ENCODE data around the gene ANO1. TPM values are rescaled to one million over a fixed set of nuclear protein-coding genes. Genes with fewer than 3 reads are reported as not detected.

The ANO1 gene
- total RNA-seq, 1 donor from 2014 or later = 7.7 TPM

GRCh38 chr11:70085815-70086769, 8.0 kb downstream of the ANO1 start:
- DNase-seq = no peak
- Histone ChIP-seq H3K4me1 (peaks cover 27% of the 10 kb centered on the region), H3K27me3 (ENCODE audit: low read depth) (peaks cover 15% of the 10 kb centered on the region), H3K36me3 (no peaks in the 10 kb centered on the region), H3K4me3 (no peak overlapping the region), H3K9me3 (replicated peaks) (no peaks in the 10 kb centered on the region), H3K27ac (replicated peaks) (peak overlapping the region; percentile 38)
- TF ChIP-seq CTCF (IDR thresholded peaks at IDR 0.05; ENCODE audit: borderline replicate concordance) = no peak
- intact Hi-C loops (cut with micrococcal nuclease) = no loop called here

- no peak for DNase-seq
- Histone ChIP-seq H3K9me3 (replicated peaks) (no peaks in the 10 kb centered on the region), H3K36me3 (no peaks in the 10 kb centered on the region), H3K4me3 (no peak overlapping the region), H3K27ac (replicated peaks) (no peak overlapping the region), H3K4me1 (peaks cover 31% of the 10 kb centered on the region), H3K27me3 (ENCODE audit: low read depth) (peaks cover 11% of the 10 kb centered on the region)
- TF ChIP-seq CTCF (IDR thresholded peaks at IDR 0.05; ENCODE audit: borderline replicate concordance) = no peak
- intact Hi-C loops (cut with micrococcal nuclease) = no loop called here
Observed at GRCh38 chr11:70087446-70088167, 9.5 kb downstream of the ANO1 start.

- intact Hi-C loops (cut with micrococcal nuclease) = no loop called here
- Histone ChIP-seq H3K36me3 (no peaks in the 10 kb centered on the region), H3K4me1 (peaks cover 29% of the 10 kb centered on the region), H3K9me3 (replicated peaks) (no peaks in the 10 kb centered on the region), H3K27ac (replicated peaks) (peak overlapping the region; percentile 40), H3K4me3 (no peak overlapping the region), H3K27me3 (ENCODE audit: low read depth) (peaks cover 8% of the 10 kb centered on the region)
- DNase-seq = no peak
- no peak for TF ChIP-seq CTCF (IDR thresholded peaks at IDR 0.05; ENCODE audit: borderline replicate concordance)
Observed at GRCh38 chr11:70088735-70089250, 10.7 kb downstream of the ANO1 start.

- DNase-seq = no peak
- no peak for TF ChIP-seq CTCF (IDR thresholded peaks at IDR 0.05; ENCODE audit: borderline replicate concordance)
- no peak overlapping the region for H3K4me3 ChIP-seq
- H3K27me3 ChIP-seq (ENCODE audit: low read depth) = peaks cover 8% of the 10 kb centered on the region
- no peak overlapping the region for H3K27ac ChIP-seq (replicated peaks)
- intact Hi-C loops (cut with micrococcal nuclease) = no loop called here
- no peaks in the 10 kb centered on the region for H3K9me3 ChIP-seq (replicated peaks)
- no peaks in the 10 kb centered on the region for H3K36me3 ChIP-seq
- H3K4me1 ChIP-seq = peaks cover 31% of the 10 kb centered on the region
Observed at GRCh38 chr11:70089631-70090030, 11.5 kb downstream of the ANO1 start.

- TF ChIP-seq CTCF (IDR thresholded peaks at IDR 0.05; ENCODE audit: borderline replicate concordance) = no peak
- peak overlapping the region; percentile 13 for H3K27ac ChIP-seq (replicated peaks)
- H3K36me3 ChIP-seq = no peaks in the 10 kb centered on the region
- H3K9me3 ChIP-seq (replicated peaks) = no peaks in the 10 kb centered on the region
- H3K4me1 ChIP-seq = peaks cover 26% of the 10 kb centered on the region
- intact Hi-C loops (cut with micrococcal nuclease) = no loop called here
- no peaks in the 10 kb centered on the region for H3K27me3 ChIP-seq (ENCODE audit: low read depth)
- peak; percentile 69 for DNase-seq
- no peak overlapping the region for H3K4me3 ChIP-seq
Observed at GRCh38 chr11:70090961-70091381, 12.9 kb downstream of the ANO1 start.

Data from left ventricle myocardium inferior (tissue), 1 donor.